ENCODE data around the gene CCDC134.

- TF ChIP-seq, protein P1, sequence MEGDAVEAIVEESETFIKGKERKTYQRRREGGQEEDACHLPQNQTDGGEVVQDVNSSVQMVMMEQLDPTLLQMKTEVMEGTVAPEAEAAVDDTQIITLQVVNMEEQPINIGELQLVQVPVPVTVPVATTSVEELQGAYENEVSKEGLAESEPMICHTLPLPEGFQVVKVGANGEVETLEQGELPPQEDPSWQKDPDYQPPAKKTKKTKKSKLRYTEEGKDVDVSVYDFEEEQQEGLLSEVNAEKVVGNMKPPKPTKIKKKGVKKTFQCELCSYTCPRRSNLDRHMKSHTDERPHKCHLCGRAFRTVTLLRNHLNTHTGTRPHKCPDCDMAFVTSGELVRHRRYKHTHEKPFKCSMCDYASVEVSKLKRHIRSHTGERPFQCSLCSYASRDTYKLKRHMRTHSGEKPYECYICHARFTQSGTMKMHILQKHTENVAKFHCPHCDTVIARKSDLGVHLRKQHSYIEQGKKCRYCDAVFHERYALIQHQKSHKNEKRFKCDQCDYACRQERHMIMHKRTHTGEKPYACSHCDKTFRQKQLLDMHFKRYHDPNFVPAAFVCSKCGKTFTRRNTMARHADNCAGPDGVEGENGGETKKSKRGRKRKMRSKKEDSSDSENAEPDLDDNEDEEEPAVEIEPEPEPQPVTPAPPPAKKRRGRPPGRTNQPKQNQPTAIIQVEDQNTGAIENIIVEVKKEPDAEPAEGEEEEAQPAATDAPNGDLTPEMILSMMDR (conservative IDR thresholded peaks at IDR 0.05 in 1 of 2, IDR thresholded peaks at IDR 0.05 in 1 of 2; ENCODE audit: low read depth in 1 of 2, low read length in 2 of 2), result no peak
- TF ChIP-seq EZH2 (IDR thresholded peaks at IDR 0.05; ENCODE audit: low read length, missing control alignments), result no peak
Measured at GRCh38 chr22:41847300-41847699, 46.8 kb downstream of the CCDC134 start.
